CD14-positive monocyte (primary cell): Measurements from ENCODE around the gene TARS3. TPM values are rescaled to one million over a fixed set of nuclear protein-coding genes. Genes with fewer than 3 reads are reported as not detected.

Experiments
- DNase-seq, 3 donors: peaks; one replicate each; pipeline ENCODE4 v3.0.0-alpha.2; 2011 to 2022
- H2AFZ ChIP-seq: 2 replicates; pipeline ENCODE4 v1.6.0; 2012; ENCODE audit warnings: mild to moderate bottlenecking, low read depth, low read length, inconsistent platforms; ENCODE audit not compliant: insufficient read depth, poor library complexity, severe bottlenecking
- H3K27ac ChIP-seq, 2 donors: 1 replicate in 1 of 2; 2 replicates in 1 of 2; pipeline ENCODE4 v1.5.1; 2012 to 2013; ENCODE audit warnings: low read length in 2 of 2, control low read depth in 1 of 2, inconsistent platforms in 1 of 2, low read depth in 1 of 2, mild to moderate bottlenecking in 1 of 2
- H3K27me3 ChIP-seq, 2 donors: one replicate each; pipeline versions ENCODE4 v1.6.0 to v1.6.1; 2011 to 2013; ENCODE audit warnings: low read length in 2 of 2; ENCODE audit not compliant: control insufficient read depth in 2 of 2, insufficient read depth in 2 of 2
- H3K36me3 ChIP-seq, 2 donors: replicated peaks in 1 of 2; 1 replicate in 1 of 2; 2 replicates in 1 of 2; pipeline versions ENCODE4 v1.5.1 to v1.6.1; 2012 to 2013; ENCODE audit warnings: low read length in 2 of 2, control low read depth in 1 of 2, inconsistent platforms in 1 of 2, mild to moderate bottlenecking in 1 of 2; ENCODE audit not compliant: insufficient read depth in 2 of 2, control insufficient read depth in 1 of 2
- H3K4me1 ChIP-seq, 2 donors: 1 replicate in 1 of 2; 2 replicates in 1 of 2; pipeline versions ENCODE4 v1.5.1 to v1.6.1; 2012 to 2013; ENCODE audit warnings: low read length in 2 of 2, control low read depth in 1 of 2, inconsistent platforms in 1 of 2, mild to moderate bottlenecking in 1 of 2, moderate library complexity in 1 of 2; ENCODE audit not compliant: insufficient read depth in 2 of 2, control insufficient read depth in 1 of 2
- H3K4me2 ChIP-seq: replicated peaks from 2 replicates; pipeline ENCODE3; 2012; ENCODE audit warnings: low read length, moderate library complexity, mild to moderate bottlenecking; ENCODE audit not compliant: poor library complexity, severe bottlenecking; ENCODE audit errors: extremely low read depth
- H3K4me3 ChIP-seq, 3 experiments: fragments of 200-600 bp in 1 of 3; sonication (generic) in 1 of 3; replicated peaks in 1 of 3; 1 replicate in 2 of 3; 2 replicates in 1 of 3; pipeline ENCODE4 v1.5.1; 2011 to 2013; ENCODE audit warnings: low read length in 3 of 3, mild to moderate bottlenecking in 3 of 3, control low read depth in 2 of 3, low read depth in 2 of 3, inconsistent platforms in 1 of 3, moderate library complexity in 1 of 3
- H3K79me2 ChIP-seq: 2 replicates; pipeline ENCODE4 v1.6.0; 2012; ENCODE audit warnings: mild to moderate bottlenecking, control low read depth, inconsistent platforms, low read length, moderate library complexity; ENCODE audit not compliant: insufficient read depth
- H3K9ac ChIP-seq: 2 replicates; pipeline ENCODE4 v1.6.0; 2017; ENCODE audit warnings: low read length, mild to moderate bottlenecking; ENCODE audit not compliant: insufficient read depth, poor library complexity, severe bottlenecking
- H3K9me3 ChIP-seq, 2 donors: replicated peaks in 1 of 2; 1 replicate in 1 of 2; 2 replicates in 1 of 2; pipeline versions ENCODE4 v1.5.1 to v1.6.1; 2012 to 2013; ENCODE audit warnings: low read length in 2 of 2, control low read depth in 1 of 2; ENCODE audit not compliant: control insufficient read depth in 1 of 2, insufficient read depth in 1 of 2
- H4K20me1 ChIP-seq: 2 replicates; pipeline ENCODE4 v1.6.0; 2012; ENCODE audit warnings: mild to moderate bottlenecking, low read length, control low read depth, moderate library complexity; ENCODE audit not compliant: insufficient read depth
- H3K27ac Mint-ChIP-seq, 7 donors: one replicate each; pipeline ENCODE4 v1.8.0; 2020; ENCODE audit warnings: mild to moderate bottlenecking in 7 of 7, mixed read lengths in 7 of 7, moderate library complexity in 6 of 7, inconsistent platforms in 2 of 7
- H3K27me3 Mint-ChIP-seq, 3 donors: one replicate each; pipeline ENCODE4 v1.8.0; 2021 to 2022; ENCODE audit warnings: low read depth in 3 of 3, mild to moderate bottlenecking in 3 of 3, mixed read lengths in 3 of 3, moderate library complexity in 3 of 3, inconsistent platforms in 1 of 3
- H3K36me3 Mint-ChIP-seq, 2 donors: one replicate each; pipeline ENCODE4 v1.8.0; 2020; ENCODE audit warnings: mixed read lengths in 2 of 2, inconsistent platforms in 1 of 2, mild to moderate bottlenecking in 1 of 2
- H3K4me1 Mint-ChIP-seq: one replicate; pipeline ENCODE4 v1.8.0; 2020; ENCODE audit warnings: mild to moderate bottlenecking, mixed read lengths
- H3K4me3 Mint-ChIP-seq, 2 donors: one replicate each; pipeline ENCODE4 v1.8.0; 2020; ENCODE audit warnings: mild to moderate bottlenecking in 2 of 2, mixed read lengths in 2 of 2, moderate library complexity in 1 of 2
- H3K9me3 Mint-ChIP-seq, 7 donors: one replicate each; pipeline ENCODE4 v1.8.0; 2020 to 2022; ENCODE audit warnings: mixed read lengths in 7 of 7, mild to moderate bottlenecking in 6 of 7, moderate library complexity in 6 of 7, inconsistent platforms in 2 of 7
- CTCF ChIP-seq: fragments of 200-600 bp; IDR thresholded peaks from one replicate; pipeline ENCODE4 v1.8.0; 2022; ENCODE audit warnings: antibody characterized with exemption, mild to moderate bottlenecking
- WGBS: methylation state at CpG from one replicate; pipeline ENCODE4 v1.1.5; 2013; ENCODE audit warnings: missing lambda C conversion rate; ENCODE audit not compliant: insufficient coverage; 5-methylcytosine and 5-hydroxymethylcytosine counted together
- intact Hi-C, 2 donors: fragments of 100-400 bp; cut with micrococcal nuclease; formaldehyde crosslinking; loops; one replicate each; pipeline versions ENCODE4 v1.15.0 to v1.15.1; 2023
- polyA plus RNA-seq, 3 donors: library from polyadenylated mRNA; depleted of rRNA in 1 of 3; unstranded in 2 of 3; stranded (reverse) in 1 of 3; fragments of 300-500 nt in 2 of 3; fragments of >200 nt in 1 of 3; fragmentation: Illumina TruSeq in 2 of 3; gene quantifications; 1 replicate in 2 of 3; 2 replicates in 1 of 3; pipeline ENCODE4 v1.2.3, GENCODE V29; 2012 to 2021

Gene TARS3
- polyA plus RNA-seq, 3 donors, result 1.3 to 2.4 (median 1.8) TPM

DNA sequence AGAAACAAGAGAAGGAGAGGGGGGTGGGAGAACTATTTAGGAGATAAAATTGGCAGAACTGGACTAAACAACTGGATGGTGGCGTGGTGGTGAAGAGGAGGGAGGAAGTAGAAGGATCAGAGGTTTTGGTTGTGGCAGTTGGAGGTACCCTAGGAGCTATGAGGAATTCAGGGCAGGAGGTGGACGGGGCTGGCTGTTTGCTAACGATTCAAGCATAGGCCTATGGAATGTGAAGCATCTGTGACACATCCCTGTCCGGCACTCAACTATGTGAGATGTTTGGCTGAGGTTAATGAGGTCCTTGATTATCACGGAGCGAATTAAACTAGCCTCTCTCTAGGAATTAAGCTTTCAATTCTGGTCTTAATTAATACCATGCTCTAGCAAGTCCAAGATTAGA, 13.5 kb downstream of the TARS3 start:
- intact Hi-C loops, result no loop called here
- H3K4me1 Mint-ChIP-seq, result no peaks in the 10 kb centered on the region
- Histone ChIP-seq H3K4me3 (no peak overlapping the region), H4K20me1 (no peaks in the 10 kb centered on the region), H2AFZ (no peak overlapping the region), H3K27me3 (no peaks in the 10 kb centered on the region), H3K9ac (no peak overlapping the region), H3K4me1 (no peaks in the 10 kb centered on the region), H3K79me2 (no peaks in the 10 kb centered on the region), H3K36me3 (peaks cover 0 to 27% of the 10 kb centered on the region in 2 donors), H3K9me3 (no peaks in the 10 kb centered on the region), H3K4me2 (no peak overlapping the region), H3K27ac (no peak overlapping the region)
- WGBS, result 93% methylated on average over 3 of the region's 6 CpGs
- no peak for TF ChIP-seq CTCF
- no peaks in the 10 kb centered on the region for H3K27me3 Mint-ChIP-seq
- no peaks in the 10 kb centered on the region for H3K9me3 Mint-ChIP-seq
- H3K36me3 Mint-ChIP-seq, result peaks cover 37 to 42% of the 10 kb centered on the region in 2 donors
- no peak overlapping the region for H3K4me3 Mint-ChIP-seq
- DNase-seq, result no peak
- peak overlapping the region in 1 of 7 donors; percentile 62 for H3K27ac Mint-ChIP-seq

DNA sequence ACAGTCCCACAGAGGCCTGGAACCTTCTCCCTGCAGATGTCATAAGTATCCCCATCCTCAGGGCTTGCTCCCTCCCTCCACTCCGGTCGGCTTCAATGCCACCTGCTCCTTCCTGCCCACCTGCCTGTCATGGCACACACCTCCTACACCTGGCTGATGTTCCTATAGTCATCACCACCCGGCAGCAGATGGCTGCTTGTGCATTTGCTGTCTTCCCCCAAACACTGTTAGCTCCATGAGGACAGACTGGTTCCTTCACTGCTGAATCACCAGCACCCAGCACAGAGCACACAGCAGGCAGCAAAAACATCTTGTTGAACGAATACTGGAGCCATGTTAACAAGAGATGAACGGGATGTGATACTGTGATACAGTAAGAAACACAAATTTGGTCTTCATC, 14.8 kb downstream of the TARS3 start:
- no peak overlapping the region for H3K4me3 Mint-ChIP-seq
- no peak overlapping the region for H2AFZ ChIP-seq
- H3K9me3 ChIP-seq, result no peaks in the 10 kb centered on the region
- H3K27me3 Mint-ChIP-seq, result no peaks in the 10 kb centered on the region
- no peaks in the 10 kb centered on the region for H3K4me1 Mint-ChIP-seq
- H3K36me3 ChIP-seq, result peaks cover 0 to 35% of the 10 kb centered on the region in 2 donors
- H3K4me1 ChIP-seq, result no peaks in the 10 kb centered on the region
- no peak overlapping the region for H3K4me2 ChIP-seq
- WGBS, result 94% methylated on average over 4 of the region's 5 CpGs
- no peak overlapping the region for H3K27ac ChIP-seq
- no peak for TF ChIP-seq CTCF
- DNase-seq, result no peak
- intact Hi-C loops, result no loop called here
- peaks cover 35 to 51% of the 10 kb centered on the region in 2 donors for H3K36me3 Mint-ChIP-seq
- H3K9me3 Mint-ChIP-seq, result no peaks in the 10 kb centered on the region
- H3K27ac Mint-ChIP-seq, result peak overlapping the region in 1 of 7 donors; percentile 4
- H3K9ac ChIP-seq, result no peak overlapping the region
- no peaks in the 10 kb centered on the region for H3K79me2 ChIP-seq
- H4K20me1 ChIP-seq, result no peaks in the 10 kb centered on the region
- no peak overlapping the region for H3K4me3 ChIP-seq
- H3K27me3 ChIP-seq, result no peaks in the 10 kb centered on the region
